WTC11 (cell line): Measurements from ENCODE around the gene KSR2.

Source experiments
- ESRRA ChIP-seq: sonication (generic); formaldehyde crosslinking; IDR thresholded peaks from 2 replicates; pipeline ENCODE4 v1.8.1; 2022; ENCODE audit warnings: mild to moderate bottlenecking, missing genetic modification reagents, borderline replicate concordance
- TEAD1 ChIP-seq: sonication (generic); formaldehyde crosslinking; IDR thresholded peaks from 2 replicates; pipeline ENCODE4 v1.8.0; 2022; ENCODE audit warnings: mild to moderate bottlenecking, missing genetic modification reagents
- TP53 ChIP-seq: sonication (generic); formaldehyde crosslinking; IDR thresholded peaks from 2 replicates; pipeline ENCODE4 v1.8.1; 2023; ENCODE audit warnings: mild to moderate bottlenecking, missing genetic modification reagents
- ZNF121 ChIP-seq: sonication (generic); formaldehyde crosslinking; IDR thresholded peaks from 2 replicates; pipeline ENCODE4 v1.8.0; 2023; ENCODE audit warnings: missing genetic modification reagents
- ZNF232 ChIP-seq: sonication (generic); formaldehyde crosslinking; IDR thresholded peaks from 2 replicates; pipeline ENCODE4 v1.8.0; 2022; ENCODE audit warnings: mild to moderate bottlenecking, missing genetic modification reagents
- TF ChIP-seq, protein P1 (sequence below): fragments of 200-600 bp; IDR thresholded peaks from 2 replicates; pipeline ENCODE4 v1.8.0; 2022; ENCODE audit warnings: antibody characterized with exemption
- TF ChIP-seq, protein P2 (sequence below): sonication (generic); formaldehyde crosslinking; IDR thresholded peaks from 2 replicates; pipeline ENCODE4 v1.8.1; 2022; ENCODE audit warnings: low read depth, missing genetic modification reagents, borderline replicate concordance

DNA sequence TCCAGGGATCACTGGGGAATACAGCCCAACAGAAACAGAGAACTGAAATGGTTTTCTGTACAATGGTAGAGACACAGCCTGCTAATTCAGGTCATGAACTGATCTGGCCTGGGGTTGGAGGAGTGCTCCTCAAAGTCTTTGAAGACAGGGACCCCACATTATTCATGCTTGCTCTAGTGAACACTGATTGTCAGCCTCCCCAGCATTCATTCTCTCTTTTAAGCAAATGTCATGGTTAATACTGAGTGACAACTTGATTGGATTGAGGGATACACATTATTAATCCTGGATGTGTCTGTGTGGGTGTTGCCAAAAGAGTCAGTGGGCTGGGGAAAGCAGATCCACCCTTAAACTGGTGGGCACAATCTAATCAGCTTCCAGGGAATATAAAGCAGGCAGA is 319.0 kb downstream of the KSR2 start:
- TF ChIP-seq ESRRA (CRISPR knock-in tag) (no peak), ZNF232 (CRISPR knock-in tag) (no peak), TEAD1 (CRISPR knock-in tag) (no peak), ZNF121 (no peak), TP53 (no peak)
- TF ChIP-seq, protein P1, sequence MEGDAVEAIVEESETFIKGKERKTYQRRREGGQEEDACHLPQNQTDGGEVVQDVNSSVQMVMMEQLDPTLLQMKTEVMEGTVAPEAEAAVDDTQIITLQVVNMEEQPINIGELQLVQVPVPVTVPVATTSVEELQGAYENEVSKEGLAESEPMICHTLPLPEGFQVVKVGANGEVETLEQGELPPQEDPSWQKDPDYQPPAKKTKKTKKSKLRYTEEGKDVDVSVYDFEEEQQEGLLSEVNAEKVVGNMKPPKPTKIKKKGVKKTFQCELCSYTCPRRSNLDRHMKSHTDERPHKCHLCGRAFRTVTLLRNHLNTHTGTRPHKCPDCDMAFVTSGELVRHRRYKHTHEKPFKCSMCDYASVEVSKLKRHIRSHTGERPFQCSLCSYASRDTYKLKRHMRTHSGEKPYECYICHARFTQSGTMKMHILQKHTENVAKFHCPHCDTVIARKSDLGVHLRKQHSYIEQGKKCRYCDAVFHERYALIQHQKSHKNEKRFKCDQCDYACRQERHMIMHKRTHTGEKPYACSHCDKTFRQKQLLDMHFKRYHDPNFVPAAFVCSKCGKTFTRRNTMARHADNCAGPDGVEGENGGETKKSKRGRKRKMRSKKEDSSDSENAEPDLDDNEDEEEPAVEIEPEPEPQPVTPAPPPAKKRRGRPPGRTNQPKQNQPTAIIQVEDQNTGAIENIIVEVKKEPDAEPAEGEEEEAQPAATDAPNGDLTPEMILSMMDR: no peak
- TF ChIP-seq, protein P2, sequence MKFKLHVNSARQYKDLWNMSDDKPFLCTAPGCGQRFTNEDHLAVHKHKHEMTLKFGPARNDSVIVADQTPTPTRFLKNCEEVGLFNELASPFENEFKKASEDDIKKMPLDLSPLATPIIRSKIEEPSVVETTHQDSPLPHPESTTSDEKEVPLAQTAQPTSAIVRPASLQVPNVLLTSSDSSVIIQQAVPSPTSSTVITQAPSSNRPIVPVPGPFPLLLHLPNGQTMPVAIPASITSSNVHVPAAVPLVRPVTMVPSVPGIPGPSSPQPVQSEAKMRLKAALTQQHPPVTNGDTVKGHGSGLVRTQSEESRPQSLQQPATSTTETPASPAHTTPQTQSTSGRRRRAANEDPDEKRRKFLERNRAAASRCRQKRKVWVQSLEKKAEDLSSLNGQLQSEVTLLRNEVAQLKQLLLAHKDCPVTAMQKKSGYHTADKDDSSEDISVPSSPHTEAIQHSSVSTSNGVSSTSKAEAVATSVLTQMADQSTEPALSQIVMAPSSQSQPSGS (CRISPR knock-in tag): no peak
